Osteoblast (primary cell): ENCODE data around the gene TMTC3. TPM values are rescaled to one million over a fixed set of nuclear protein-coding genes. Genes with fewer than 3 reads are reported as not detected.

Experiments
- DNase-seq: peaks from one replicate; pipeline ENCODE4 v3.0.0; 2011; ENCODE audit warnings: low spot score, mixed read lengths; ENCODE audit not compliant: insufficient read length; ENCODE audit errors: missing footprints
- H2AFZ ChIP-seq: 2 replicates; pipeline ENCODE4 v1.6.0; 2011; ENCODE audit warnings: mild to moderate bottlenecking, low read length
- H3K27ac ChIP-seq: 2 replicates; pipeline ENCODE4 v1.5.1; 2011; ENCODE audit warnings: mild to moderate bottlenecking, low read depth, low read length, moderate library complexity
- H3K27me3 ChIP-seq: 2 replicates; pipeline ENCODE4 v1.6.0; 2012; ENCODE audit warnings: mild to moderate bottlenecking, control low read depth, inconsistent platforms, low read length, moderate library complexity; ENCODE audit not compliant: insufficient read depth
- H3K36me3 ChIP-seq: 2 replicates; pipeline ENCODE4 v1.5.1; 2011; ENCODE audit warnings: mild to moderate bottlenecking, low read length, control low read depth, moderate library complexity; ENCODE audit not compliant: insufficient read depth
- H3K4me1 ChIP-seq: 2 replicates; pipeline ENCODE4 v1.5.1; 2011; ENCODE audit warnings: mild to moderate bottlenecking, low read length, control low read depth, moderate library complexity; ENCODE audit not compliant: insufficient read depth
- H3K4me2 ChIP-seq: 2 replicates; pipeline ENCODE4 v1.6.0; 2011; ENCODE audit warnings: mild to moderate bottlenecking, low read length; ENCODE audit not compliant: insufficient read depth
- H3K4me3 ChIP-seq: fragments of 200-600 bp; sonication (generic); 3 replicates; pipeline ENCODE4 v1.5.1; 2012; ENCODE audit warnings: mild to moderate bottlenecking, low read length, inconsistent platforms; ENCODE audit not compliant: insufficient read depth
- H3K79me2 ChIP-seq: 2 replicates; pipeline ENCODE4 v1.6.0; 2012; ENCODE audit warnings: mild to moderate bottlenecking, low read length, control low read depth, inconsistent platforms; ENCODE audit not compliant: insufficient read depth
- H3K9me3 ChIP-seq: 2 replicates; pipeline ENCODE4 v1.5.1; 2011; ENCODE audit warnings: low read depth, low read length, control low read depth
- H4K20me1 ChIP-seq: 2 replicates; pipeline ENCODE4 v1.6.0; 2012; ENCODE audit warnings: mild to moderate bottlenecking, low read length, control low read depth; ENCODE audit not compliant: insufficient read depth
- total RNA-seq: library from RNA; depleted of rRNA; stranded (reverse); fragments of >200 nt; gene quantifications from 2 replicates; pipeline ENCODE4 v1.2.3, GENCODE V29; 2012
- TF ChIP-seq, protein P1 (sequence below): IDR thresholded peaks from 2 replicates; pipeline ENCODE4 v1.5.1; 2011; ENCODE audit warnings: mild to moderate bottlenecking, low read depth, low read length, moderate library complexity; ENCODE audit errors: extremely low read depth

Gene TMTC3
- total RNA-seq, 1 donor, result 46.3 TPM

DNA sequence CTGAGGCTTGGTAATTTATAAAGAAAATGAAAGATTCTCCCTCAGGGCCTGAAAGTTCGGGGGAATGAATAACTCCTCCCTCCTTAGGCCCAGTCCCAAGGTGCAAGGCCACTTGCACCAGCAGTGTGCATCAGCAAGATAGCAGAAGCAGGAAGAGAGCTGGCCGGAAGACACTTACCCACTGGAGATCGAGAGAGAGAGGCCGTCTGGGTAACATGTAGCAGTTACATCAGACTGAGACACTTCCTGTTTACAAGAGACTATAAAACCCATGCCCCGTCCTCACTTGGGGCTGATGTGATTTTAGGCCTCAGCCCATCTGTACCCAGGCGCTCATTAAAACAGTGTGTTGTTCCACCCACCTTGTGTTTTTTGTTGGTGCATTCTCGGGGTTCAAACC lies 85.2 kb downstream of the TMTC3 start:
- Histone ChIP-seq H3K4me1 (no peaks in the 10 kb centered on the region), H4K20me1 (no peaks in the 10 kb centered on the region), H3K9me3 (no peaks in the 10 kb centered on the region), H3K27ac (no peak overlapping the region), H3K4me3 (no peak overlapping the region), H3K4me2 (no peak overlapping the region), H3K27me3 (no peaks in the 10 kb centered on the region), H2AFZ (no peak overlapping the region), H3K36me3 (no peaks in the 10 kb centered on the region), H3K79me2 (no peaks in the 10 kb centered on the region)
- TF ChIP-seq, protein P1, sequence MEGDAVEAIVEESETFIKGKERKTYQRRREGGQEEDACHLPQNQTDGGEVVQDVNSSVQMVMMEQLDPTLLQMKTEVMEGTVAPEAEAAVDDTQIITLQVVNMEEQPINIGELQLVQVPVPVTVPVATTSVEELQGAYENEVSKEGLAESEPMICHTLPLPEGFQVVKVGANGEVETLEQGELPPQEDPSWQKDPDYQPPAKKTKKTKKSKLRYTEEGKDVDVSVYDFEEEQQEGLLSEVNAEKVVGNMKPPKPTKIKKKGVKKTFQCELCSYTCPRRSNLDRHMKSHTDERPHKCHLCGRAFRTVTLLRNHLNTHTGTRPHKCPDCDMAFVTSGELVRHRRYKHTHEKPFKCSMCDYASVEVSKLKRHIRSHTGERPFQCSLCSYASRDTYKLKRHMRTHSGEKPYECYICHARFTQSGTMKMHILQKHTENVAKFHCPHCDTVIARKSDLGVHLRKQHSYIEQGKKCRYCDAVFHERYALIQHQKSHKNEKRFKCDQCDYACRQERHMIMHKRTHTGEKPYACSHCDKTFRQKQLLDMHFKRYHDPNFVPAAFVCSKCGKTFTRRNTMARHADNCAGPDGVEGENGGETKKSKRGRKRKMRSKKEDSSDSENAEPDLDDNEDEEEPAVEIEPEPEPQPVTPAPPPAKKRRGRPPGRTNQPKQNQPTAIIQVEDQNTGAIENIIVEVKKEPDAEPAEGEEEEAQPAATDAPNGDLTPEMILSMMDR, result no peak
- no peak for DNase-seq

DNA sequence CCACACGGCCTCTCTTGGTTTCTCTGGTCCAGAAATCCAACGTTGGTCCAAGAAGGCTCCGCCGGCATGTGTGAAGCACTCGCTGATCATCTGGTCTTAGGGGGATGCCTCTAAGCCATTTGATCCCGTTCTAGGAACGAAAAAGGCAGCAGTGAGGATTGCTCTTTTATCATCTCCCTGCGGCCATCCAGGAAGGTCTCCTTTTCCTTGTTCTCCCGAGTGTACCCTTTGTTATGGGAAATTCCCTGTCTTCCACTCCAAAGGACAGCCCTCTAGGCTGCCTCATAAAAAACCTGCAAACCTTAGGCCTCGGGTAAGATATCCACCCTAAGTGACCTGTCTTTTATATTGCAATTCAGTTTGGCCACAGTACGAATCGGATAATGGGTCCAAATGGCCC lies 85.8 kb downstream of the TMTC3 start:
- Histone ChIP-seq H3K79me2 (no peaks in the 10 kb centered on the region), H3K27ac (no peak overlapping the region), H3K36me3 (no peaks in the 10 kb centered on the region), H2AFZ (no peak overlapping the region), H3K4me1 (no peaks in the 10 kb centered on the region), H3K4me3 (no peak overlapping the region), H4K20me1 (no peaks in the 10 kb centered on the region), H3K4me2 (no peak overlapping the region), H3K27me3 (no peaks in the 10 kb centered on the region), H3K9me3 (no peaks in the 10 kb centered on the region)
- no peak for DNase-seq
- TF ChIP-seq, protein P1, result no peak

DNA sequence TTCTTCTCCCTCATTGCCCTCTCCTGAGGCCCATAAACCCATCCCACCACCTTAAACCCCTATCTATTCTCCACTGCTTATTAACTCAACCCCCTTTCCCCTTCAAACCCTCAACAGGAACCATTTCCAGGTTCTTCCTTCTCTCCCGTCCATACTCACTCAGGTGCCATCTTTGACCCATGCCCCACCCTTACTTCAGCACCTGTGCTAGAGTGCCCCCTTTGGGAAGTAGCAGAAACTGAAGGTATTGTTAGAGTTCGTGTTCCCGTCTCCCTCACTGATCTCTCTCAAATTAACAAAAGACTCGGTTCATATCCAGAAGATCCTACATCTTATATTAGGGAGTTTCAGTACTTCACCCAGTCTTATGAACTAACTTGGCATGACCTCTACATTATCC lies 86.6 kb downstream of the TMTC3 start:
- H3K4me1 ChIP-seq, result no peaks in the 10 kb centered on the region
- no peak overlapping the region for H2AFZ ChIP-seq
- H3K27ac ChIP-seq, result no peak overlapping the region
- DNase-seq, result no peak
- H3K9me3 ChIP-seq, result no peaks in the 10 kb centered on the region
- H3K27me3 ChIP-seq, result no peaks in the 10 kb centered on the region
- TF ChIP-seq, protein P1, result no peak
- H3K4me2 ChIP-seq, result no peak overlapping the region
- no peaks in the 10 kb centered on the region for H4K20me1 ChIP-seq
- H3K36me3 ChIP-seq, result no peaks in the 10 kb centered on the region
- H3K4me3 ChIP-seq, result no peak overlapping the region
- no peaks in the 10 kb centered on the region for H3K79me2 ChIP-seq

DNA sequence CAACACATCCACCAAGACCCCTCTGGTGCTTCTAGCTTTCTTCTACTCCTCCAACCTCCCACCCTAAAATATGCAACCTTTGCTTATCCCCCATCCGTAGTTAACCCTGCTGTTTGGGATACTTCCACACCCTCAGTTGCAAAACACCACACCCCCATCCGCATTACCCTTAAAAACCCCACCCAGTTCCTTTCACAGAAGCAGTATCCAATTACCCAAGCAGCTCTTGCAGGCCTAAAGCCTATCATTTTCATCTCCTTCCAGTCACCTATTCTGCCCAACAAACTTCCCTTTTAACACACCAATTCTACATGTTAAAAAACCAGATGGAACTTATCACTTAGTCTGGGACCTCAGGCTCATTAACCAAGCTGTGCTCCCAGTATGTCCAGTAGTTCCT lies 88.2 kb downstream of the TMTC3 start:
- Histone ChIP-seq H3K4me2 (no peak overlapping the region), H3K27me3 (no peaks in the 10 kb centered on the region), H3K79me2 (no peaks in the 10 kb centered on the region), H3K9me3 (no peaks in the 10 kb centered on the region), H2AFZ (no peak overlapping the region), H3K4me3 (no peak overlapping the region), H4K20me1 (no peaks in the 10 kb centered on the region), H3K4me1 (no peaks in the 10 kb centered on the region), H3K27ac (no peak overlapping the region), H3K36me3 (no peaks in the 10 kb centered on the region)
- no peak for DNase-seq
- TF ChIP-seq, protein P1, result no peak
